Stomach (tissue), 9 donors: Measurements from ENCODE around the gene C11orf21. TPM values are rescaled to one million over a fixed set of nuclear protein-coding genes. Genes with fewer than 3 reads are reported as not detected.

ENCODE experiments used
- DNase-seq, 2 donors: peaks; one replicate each; pipeline versions ENCODE4 v3.0.0 to v3.0.0-alpha.2; 2013 to 2019
- H3K27ac ChIP-seq, 5 donors: fragments of 200-600 bp in 4 of 5; sonication (generic) in 4 of 5; one replicate each; pipeline ENCODE4 v1.5.1; 2013 to 2019; ENCODE audit warnings: mild to moderate bottlenecking in 1 of 5, moderate library complexity in 1 of 5
- H3K27me3 ChIP-seq, 3 donors: fragments of 200-600 bp; sonication (generic); one replicate each; pipeline ENCODE4 v1.5.1; 2017 to 2019; ENCODE audit warnings: mixed run types in 1 of 3
- H3K36me3 ChIP-seq, 4 donors: fragments of 200-600 bp; sonication (generic); 1 replicate in 3 of 4; 2 replicates in 1 of 4; pipeline ENCODE4 v1.5.1; 2016 to 2019
- H3K4me1 ChIP-seq, 4 donors: fragments of 200-600 bp; sonication (generic); one replicate each; pipeline ENCODE4 v1.5.1; 2016 to 2019
- H3K4me3 ChIP-seq, 4 donors: fragments of 200-600 bp; sonication (generic) in 3 of 4; one replicate each; pipeline ENCODE4 v1.5.1; 2016 to 2019; ENCODE audit warnings: mild to moderate bottlenecking in 1 of 4
- H3K9me3 ChIP-seq, 4 donors: fragments of 200-600 bp; sonication (generic); one replicate each; pipeline ENCODE4 v1.5.1; 2016 to 2019
- CTCF ChIP-seq, 7 experiments: fragments of 450-650 bp in 4 of 7; fragments of 200-600 bp in 3 of 7; sonication (generic) in 3 of 7; IDR thresholded peaks; one replicate each; pipeline ENCODE4 v1.5.1; 2016 to 2019; ENCODE audit warnings: antibody characterized with exemption in 7 of 7, control low read depth in 2 of 7, mild to moderate bottlenecking in 1 of 7
- EP300 ChIP-seq: sonication (generic); formaldehyde crosslinking; IDR thresholded peaks from one replicate; pipeline ENCODE4 v1.6.1; 2017; ENCODE audit warnings: antibody characterized with exemption
- POLR2A ChIP-seq, 4 donors: fragments of 450-650 bp; IDR thresholded peaks; one replicate each; pipeline ENCODE4 v1.6.1; 2016; ENCODE audit warnings: antibody characterized with exemption in 4 of 4, control low read depth in 2 of 4, mild to moderate bottlenecking in 1 of 4, moderate library complexity in 1 of 4
- POLR2AphosphoS5 ChIP-seq, 3 donors: sonication (generic); formaldehyde crosslinking; IDR thresholded peaks; one replicate each; pipeline ENCODE4 v1.6.1; 2016; ENCODE audit warnings: antibody characterized with exemption in 3 of 3
- WGBS, 5 donors: extraction: QIAGEN DNeasy Blood & Tissue Kit in 3 of 5; methylation state at CpG; one replicate each; pipeline versions ENCODE4 v1.1.5 to v1.1.7; 2013 to 2018; 5-methylcytosine and 5-hydroxymethylcytosine counted together
- intact Hi-C: fragments of 100-400 bp; cut with DNase I; formaldehyde crosslinking; loops from one replicate; pipeline ENCODE4 v1.15.1; 2023; ENCODE audit warnings: low total_unique reads
- polyA plus RNA-seq, 3 donors: library from polyadenylated mRNA; stranded (reverse); fragments of 200-250 nt; gene quantifications; one replicate each; pipeline ENCODE4 v1.2.3, GENCODE V29; 2013
- total RNA-seq, 5 donors: library from RNA; depleted of rRNA; stranded (reverse); fragments of >200 nt; gene quantifications; one replicate each; pipeline versions ENCODE4 v1.1.0 to v1.2.3, GENCODE V29; 2014 to 2016
- donor health status: healthy with polysubstance abuse.
- donor health status: Bipolar disorder and iron deficiency.
- donor health status: healthy.

C11orf21 gene
- total and polyA plus RNA-seq, 8 donors, result 0.61 to 1.8 (median 0.82) TPM; not detected in 2

- 77 to 90% (median 84%) methylated on average over 6 to 14 of the region's 14 CpGs for WGBS, 5 donors
- no peak overlapping the region for H3K4me3 ChIP-seq
- intact Hi-C loops, result loop anchor here (5.0 kb wide), 1 partner anchor 101 kb away; no protein-coding TSS in a partner anchor
- peaks cover 14 to 37% (median 19%) of the 10 kb centered on the region in 4 donors for H3K4me1 ChIP-seq
- H3K9me3 ChIP-seq, result no peaks in the 10 kb centered on the region
- TF ChIP-seq POLR2A (IDR thresholded peaks at IDR 0.05) (no peak), EP300 (no peak), POLR2AphosphoS5 (IDR thresholded peaks at IDR 0.05) (no peak), CTCF (IDR thresholded peaks at IDR 0.05) (no peak)
- peak in 1 of 2 donors; percentile 2 for DNase-seq
- no peaks in the 10 kb centered on the region for H3K27me3 ChIP-seq
- no peak overlapping the region for H3K27ac ChIP-seq
- no peaks in the 10 kb centered on the region for H3K36me3 ChIP-seq
These were observed 3.5 kb downstream of the C11orf21 start for GRCh38 chr11:2298131-2298794.

DNA sequence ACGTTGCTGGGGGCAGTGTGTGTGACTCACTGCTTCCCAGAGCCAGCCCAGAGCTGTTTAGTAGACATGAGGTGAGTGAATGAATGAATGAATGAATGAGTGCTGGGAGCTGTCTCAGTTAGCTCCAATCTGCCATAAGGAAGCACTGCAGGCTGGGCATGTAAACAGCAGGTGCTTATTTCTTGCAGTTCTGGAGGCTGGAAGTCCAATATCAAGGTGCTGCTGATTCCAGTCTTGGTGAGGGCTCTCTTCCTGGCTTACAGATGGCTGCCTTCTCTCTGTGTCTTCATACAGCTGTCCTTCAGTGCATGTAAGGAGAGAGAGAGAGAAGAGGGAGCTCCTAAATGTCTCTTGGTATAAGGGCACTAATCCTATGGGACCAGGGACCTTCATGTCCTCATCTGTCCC, 4.1 kb downstream of the C11orf21 start:
- 30 to 68% (median 58%) methylated on average over 1 of the region's 1 CpG for WGBS, 5 donors
- Histone ChIP-seq H3K36me3 (no peaks in the 10 kb centered on the region), H3K27me3 (no peaks in the 10 kb centered on the region), H3K9me3 (no peaks in the 10 kb centered on the region), H3K4me1 (peaks cover 7 to 31% (median 13%) of the 10 kb centered on the region in 4 donors), H3K4me3 (no peak overlapping the region), H3K27ac (no peak overlapping the region)
- intact Hi-C loops, result loop anchor here (5.0 kb wide), 1 partner anchor 100 kb away; no protein-coding TSS in a partner anchor
- no peak for DNase-seq
- TF ChIP-seq CTCF (IDR thresholded peaks at IDR 0.05) (no peak), POLR2A (IDR thresholded peaks at IDR 0.05) (no peak), EP300 (no peak), POLR2AphosphoS5 (IDR thresholded peaks at IDR 0.05) (no peak)

DNA sequence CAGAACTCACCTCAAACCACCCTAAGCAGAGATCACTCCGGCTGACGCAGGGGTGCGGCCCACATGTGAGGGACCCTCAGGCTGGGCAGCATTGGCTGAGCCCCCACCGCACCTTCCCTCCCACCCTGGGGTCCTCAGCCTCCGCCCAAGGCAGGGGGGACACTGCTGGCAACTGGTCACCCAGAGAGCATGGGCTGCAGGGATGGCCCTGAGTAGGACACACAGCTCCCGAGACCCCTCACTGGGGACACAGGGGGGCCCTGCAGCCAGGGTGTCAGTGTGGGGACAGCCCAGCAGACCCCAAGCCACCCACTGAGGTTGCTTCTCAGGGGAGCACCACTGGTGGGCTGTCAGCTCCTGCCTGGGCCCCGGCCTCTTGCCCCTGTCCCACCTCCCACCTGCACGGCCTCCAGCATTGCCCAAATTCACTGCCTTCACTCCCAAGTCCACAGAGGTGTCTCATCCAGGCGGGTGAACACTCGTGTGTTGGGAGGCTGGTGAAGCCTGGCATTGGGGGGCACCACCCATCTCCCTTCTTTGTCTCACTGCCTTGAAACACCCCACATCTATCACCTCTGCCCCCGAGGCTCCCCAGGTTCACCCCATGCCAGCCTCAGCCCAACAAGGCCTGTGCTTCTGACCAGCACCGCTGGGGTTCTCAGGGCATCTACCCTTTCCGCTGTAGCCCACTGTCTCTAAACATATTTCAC, 4.7 kb downstream of the C11orf21 start:
- Histone ChIP-seq H3K27me3 (no peaks in the 10 kb centered on the region), H3K4me1 (peaks cover 2 to 25% (median 7%) of the 10 kb centered on the region in 4 donors), H3K9me3 (no peaks in the 10 kb centered on the region), H3K36me3 (no peaks in the 10 kb centered on the region), H3K4me3 (no peak overlapping the region), H3K27ac (no peak overlapping the region)
- intact Hi-C loops, result loop anchor here (5.0 kb wide), 1 partner anchor 100 kb away; no protein-coding TSS in a partner anchor
- WGBS, 5 donors, result 89 to 96% (median 92%) methylated on average over 12 to 13 of the region's 13 CpGs
- DNase-seq, result peak in 1 of 2 donors; percentile 21
- no peak for TF ChIP-seq EP300
- TF ChIP-seq POLR2A (IDR thresholded peaks at IDR 0.05), result no peak
- TF ChIP-seq POLR2AphosphoS5 (IDR thresholded peaks at IDR 0.05), result no peak
- TF ChIP-seq CTCF (IDR thresholded peaks at IDR 0.05), result no peak

DNA sequence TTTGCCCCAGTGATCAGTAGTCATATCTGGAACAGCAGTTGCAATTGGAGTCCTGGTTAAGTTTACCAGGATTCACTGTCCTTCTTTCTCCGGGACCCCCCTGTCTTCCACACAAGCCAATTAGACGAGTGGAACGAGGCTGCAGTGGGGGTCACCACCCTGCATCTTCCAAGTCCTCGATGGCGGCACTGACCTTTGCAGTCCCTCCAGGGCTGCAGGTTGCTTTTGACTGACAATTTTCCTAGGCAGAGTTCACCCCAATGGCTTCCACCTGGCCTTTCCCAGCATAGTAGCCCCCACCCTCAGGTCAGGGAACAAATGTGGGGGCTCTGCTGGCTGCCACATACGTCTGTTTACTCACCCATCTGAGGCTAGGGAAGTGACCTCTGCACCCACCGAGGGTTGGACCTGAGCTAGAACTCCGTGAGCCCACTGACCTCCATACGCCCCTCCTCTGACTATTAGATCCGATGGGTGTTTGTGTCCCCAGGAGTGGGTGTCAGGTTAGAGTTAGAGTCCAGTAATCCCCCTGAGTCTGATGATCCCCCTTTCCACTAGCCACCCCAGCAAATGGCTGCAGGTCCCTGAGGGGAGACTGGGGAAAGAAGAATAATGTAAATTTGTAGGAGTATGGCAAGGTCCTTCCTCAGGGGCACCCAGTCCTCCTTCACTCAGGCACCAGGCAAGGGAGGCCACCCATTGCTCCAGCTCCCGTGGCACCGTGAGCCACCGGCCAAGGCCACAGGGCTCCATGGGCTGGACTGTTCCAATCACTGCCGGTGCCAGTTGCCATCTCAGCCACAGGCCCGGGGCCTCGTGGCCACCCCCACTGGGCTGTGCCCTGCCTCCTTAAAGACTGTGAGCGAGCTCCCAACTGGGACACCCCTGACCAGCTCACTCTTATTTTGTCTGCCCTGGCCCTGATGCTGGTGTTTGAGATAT, 5.5 kb downstream of the C11orf21 start:
- Histone ChIP-seq H3K36me3 (no peaks in the 10 kb centered on the region), H3K4me1 (peaks cover 0 to 17% (median 3%) of the 10 kb centered on the region in 4 donors), H3K27me3 (no peaks in the 10 kb centered on the region), H3K9me3 (no peaks in the 10 kb centered on the region), H3K27ac (no peak overlapping the region), H3K4me3 (no peak overlapping the region)
- intact Hi-C loops, result loop anchor here (5.0 kb wide), 1 partner anchor 99 kb away; no protein-coding TSS in a partner anchor
- DNase-seq, result no peak
- 84 to 89% (median 86%) methylated on average over 17 of the region's 17 CpGs for WGBS, 5 donors
- no peak for TF ChIP-seq POLR2AphosphoS5 (IDR thresholded peaks at IDR 0.05)
- TF ChIP-seq CTCF (IDR thresholded peaks at IDR 0.05), result no peak
